Measurements from ENCODE around the gene RGL3. TPM values are rescaled to one million over a fixed set of nuclear protein-coding genes. Genes with fewer than 3 reads are reported as not detected.

RGL3 gene
- total RNA-seq, 1 experiment from 2014 or later = 65.9 TPM

DNA sequence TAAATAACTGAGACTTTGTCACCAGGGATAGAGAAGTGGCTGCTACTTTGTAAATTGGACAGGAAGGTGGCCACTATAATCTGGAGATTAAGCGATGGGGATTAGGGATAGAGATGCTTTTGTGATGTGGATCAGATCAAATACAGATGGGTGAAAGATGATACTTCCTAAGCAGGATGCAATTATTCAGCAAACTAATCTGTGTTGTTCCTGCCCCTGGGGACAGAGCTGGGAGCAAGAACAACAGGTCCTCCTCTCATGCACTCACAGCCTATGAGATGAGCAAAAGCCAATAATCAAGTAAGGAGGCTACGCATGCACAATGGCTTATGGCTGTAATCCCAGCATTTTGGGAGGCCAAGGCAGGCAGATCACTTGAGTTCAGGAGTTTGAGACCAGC, 4.6 kb downstream of the RGL3 start:
- H3K4me1 ChIP-seq (ENCODE audit: insufficient read depth, low read length) = no peaks in the 10 kb centered on the region

More for the DNA sequence above, 4.6 kb downstream of the RGL3 start:
- H3K18ac ChIP-seq (ENCODE audit: insufficient read length, low read depth, low read length) = no peak overlapping the region
- Mint-ChIP-seq H3K9me3 (no peaks in the 10 kb centered on the region), H3K4me1 (peaks cover 2 to 9% of the 10 kb centered on the region in 2 experiments), H3K36me3 (ENCODE audit: insufficient read depth in 1 of 3, low read depth in 3 of 3) (peaks cover 5 to 37% (median 17%) of the 10 kb centered on the region in 3 experiments; a peak in 6 of 7 replicates), H3K4me3 (no peak overlapping the region), H3K27ac (no peak overlapping the region), H3K27me3 (ENCODE audit: low read depth) (peaks cover under 1% of the 10 kb centered on the region; the same call in 1 of the 2 replicates)
- no peak overlapping the region for H3K23ac ChIP-seq (ENCODE audit: insufficient read length, low read depth, low read length)
- no peak overlapping the region for H2BK15ac ChIP-seq (ENCODE audit: low read depth, low read length)
- H3T11ph ChIP-seq (ENCODE audit: low read length) = no peak overlapping the region
- no CpG with 5 or more reads among the region's 2 CpGs for WGBS (ENCODE audit: extremely low coverage, insufficient read length, low lambda C conversion rate)
- no peak overlapping the region for H3K9ac ChIP-seq (ENCODE audit: extremely low read depth, insufficient read length, low read length)
- no peak overlapping the region for H2BK20ac ChIP-seq (ENCODE audit: low read depth, low read length, poor library complexity, severe bottlenecking)
- H3K14ac ChIP-seq (ENCODE audit: insufficient read depth, low read length) = no peak overlapping the region
- H2AK5ac ChIP-seq (ENCODE audit: insufficient read length, low read length) = no peak overlapping the region
- H2BK5ac ChIP-seq (ENCODE audit: insufficient read length, low read length) = no peak overlapping the region
- no peak overlapping the region for H3K4ac ChIP-seq (ENCODE audit: low read depth, low read length)
- no peak overlapping the region for H2BK12ac ChIP-seq (ENCODE audit: insufficient read length, low read depth, low read length)
- no peaks in the 10 kb centered on the region for H4K20me1 ChIP-seq (ENCODE audit: control insufficient read depth, insufficient read depth, insufficient read length)
- TF ChIP-seq CTCF (conservative IDR thresholded peaks at IDR 0.05) = no peak
- H3K4me2 ChIP-seq (ENCODE audit: insufficient read depth, insufficient read length, low read length) = no peak overlapping the region
- no peak overlapping the region for H2AFZ ChIP-seq (ENCODE audit: low read length)
- no peak overlapping the region for H4K8ac ChIP-seq (replicated peaks; ENCODE audit: insufficient read length, low read depth, low read length)
- H4K91ac ChIP-seq (ENCODE audit: insufficient read length, low read depth, low read length) = no peak overlapping the region
- no peak overlapping the region for H3K56ac ChIP-seq (ENCODE audit: insufficient read length, low read depth, low read length)
- no peak overlapping the region for H3K27ac ChIP-seq (ENCODE audit: insufficient read length, low read depth, low read length)
- H3K27me3 ChIP-seq (ENCODE audit: insufficient read depth, low read length) = no peaks in the 10 kb centered on the region
- no peak overlapping the region for H2BK120ac ChIP-seq (ENCODE audit: low read depth, low read length, poor library complexity, severe bottlenecking)
- DNase-seq = no peak
- H3K79me2 ChIP-seq (ENCODE audit: insufficient read depth, low read length) = no peaks in the 10 kb centered on the region
- H3K9me3 ChIP-seq (ENCODE audit: control insufficient read depth, low read depth, low read length) = no peaks in the 10 kb centered on the region
- no peaks in the 10 kb centered on the region for H3K79me1 ChIP-seq (ENCODE audit: insufficient read depth, low read depth, low read length, poor library complexity, severe bottlenecking)
- peaks cover 10% of the 10 kb centered on the region for H3K23me2 ChIP-seq (ENCODE audit: insufficient read length, low read depth, low read length, poor library complexity, severe bottlenecking)
- no peak overlapping the region for H4K5ac ChIP-seq (ENCODE audit: insufficient read length, low read depth, low read length)

Measured in H9 (cell line).